Esophagus muscularis mucosa (tissue), 4 donors: ENCODE results near the gene VPS9D1. TPM values are rescaled to one million over a fixed set of nuclear protein-coding genes. Genes with fewer than 3 reads are reported as not detected.

Source experiments
- DNase-seq: peaks from one replicate; pipeline ENCODE4 v3.0.0-alpha.2; 2017; ENCODE audit errors: extremely low spot score
- H3K27ac ChIP-seq, 4 donors: fragments of 200-600 bp; sonication (generic); replicated peaks in 1 of 4; 1 replicate in 3 of 4; 2 replicates in 1 of 4; pipeline ENCODE4 v1.5.1; 2016 to 2019; ENCODE audit warnings: mild to moderate bottlenecking in 1 of 4
- H3K27me3 ChIP-seq, 4 donors: fragments of 200-600 bp; sonication (generic); one replicate each; pipeline versions ENCODE4 v1.5.1 to v1.6.0; 2016 to 2019
- H3K36me3 ChIP-seq, 4 donors: fragments of 200-600 bp; sonication (generic); one replicate each; pipeline ENCODE4 v1.5.1; 2016 to 2019
- H3K4me1 ChIP-seq, 4 donors: fragments of 200-600 bp; sonication (generic); one replicate each; pipeline ENCODE4 v1.5.1; 2016 to 2019
- H3K4me3 ChIP-seq, 4 donors: fragments of 200-600 bp; sonication (generic); 1 replicate in 2 of 4; 2 replicates in 2 of 4; pipeline ENCODE4 v1.5.1; 2016 to 2019; ENCODE audit warnings: mild to moderate bottlenecking in 4 of 4, moderate library complexity in 1 of 4
- H3K9me3 ChIP-seq, 4 donors: fragments of 200-600 bp; sonication (generic); 1 replicate in 3 of 4; 2 replicates in 1 of 4; pipeline ENCODE4 v1.5.1; 2016 to 2019
- CTCF ChIP-seq, 3 experiments: fragments of 200-600 bp in 2 of 3; fragments of 450-650 bp in 1 of 3; sonication (generic) in 2 of 3; IDR thresholded peaks; one replicate each; pipeline ENCODE4 v1.5.1; 2017 to 2019; ENCODE audit warnings: antibody characterized with exemption in 3 of 3, mild to moderate bottlenecking in 2 of 3, moderate library complexity in 1 of 3
- EP300 ChIP-seq: sonication (generic); formaldehyde crosslinking; IDR thresholded peaks from one replicate; pipeline ENCODE4 v1.6.1; 2017; ENCODE audit warnings: antibody characterized with exemption
- POLR2A ChIP-seq: fragments of 450-650 bp; IDR thresholded peaks from one replicate; pipeline ENCODE4 v1.6.1; 2017; ENCODE audit warnings: antibody characterized with exemption, moderate library complexity, mild to moderate bottlenecking, low read depth
- POLR2AphosphoS5 ChIP-seq, 2 donors: sonication (generic); formaldehyde crosslinking; IDR thresholded peaks; one replicate each; pipeline ENCODE4 v1.6.1; 2017; ENCODE audit warnings: antibody characterized with exemption in 2 of 2
- WGBS: methylation state at CpG from one replicate; pipeline ENCODE4 v1.1.5; 2018; 5-methylcytosine and 5-hydroxymethylcytosine counted together
- intact Hi-C: fragments of 100-400 bp; cut with DNase I; formaldehyde crosslinking; loops from one replicate; pipeline ENCODE4 v1.15.1; 2023
- total RNA-seq, 4 donors: library from RNA; depleted of rRNA; stranded (reverse); fragments of >200 nt; gene quantifications; one replicate each; pipeline versions ENCODE4 v1.1.0 to v1.2.1, GENCODE V29; 2016

The VPS9D1 gene
- total RNA-seq, 4 donors from 2014 or later: 4.6 to 10.2 (median 7.1) TPM

GRCh38 chr16:89738538-89739317 is 18.0 kb upstream of the VPS9D1 start:
- 82% methylated on average over 17 of the region's 20 CpGs for WGBS
- Histone ChIP-seq H3K27ac (no peak overlapping the region), H3K36me3 (peaks cover 57 to 82% (median 74%) of the 10 kb centered on the region in 4 donors), H3K4me3 (no peak overlapping the region), H3K9me3 (no peaks in the 10 kb centered on the region), H3K27me3 (no peaks in the 10 kb centered on the region), H3K4me1 (no peaks in the 10 kb centered on the region)
- intact Hi-C loops: no loop called here
- TF ChIP-seq POLR2A: no peak
- TF ChIP-seq POLR2AphosphoS5 (IDR thresholded peaks at IDR 0.05): no peak
- TF ChIP-seq CTCF (IDR thresholded peaks at IDR 0.05): no peak
- no peak for DNase-seq

- Histone ChIP-seq H3K9me3 (no peaks in the 10 kb centered on the region), H3K27ac (no peak overlapping the region), H3K36me3 (peaks cover 64 to 89% (median 81%) of the 10 kb centered on the region in 4 donors), H3K4me1 (no peaks in the 10 kb centered on the region), H3K27me3 (no peaks in the 10 kb centered on the region), H3K4me3 (no peak overlapping the region)
- DNase-seq: no peak
- WGBS: 85% methylated on average over 8 of the region's 14 CpGs
- no peak for TF ChIP-seq POLR2AphosphoS5 (IDR thresholded peaks at IDR 0.05)
- no peak for TF ChIP-seq EP300
- TF ChIP-seq POLR2A: no peak
- no peak for TF ChIP-seq CTCF (IDR thresholded peaks at IDR 0.05)
- intact Hi-C loops: no loop called here
These were observed 17.3 kb upstream of the VPS9D1 start for GRCh38 chr16:89738072-89738377.

- intact Hi-C loops: no loop called here
- WGBS: 94% methylated on average over 20 of the region's 20 CpGs
- Histone ChIP-seq H3K4me1 (no peaks in the 10 kb centered on the region), H3K9me3 (no peaks in the 10 kb centered on the region), H3K4me3 (no peak overlapping the region), H3K27me3 (no peaks in the 10 kb centered on the region), H3K36me3 (peaks cover 66 to 94% (median 86%) of the 10 kb centered on the region in 4 donors), H3K27ac (no peak overlapping the region)
- TF ChIP-seq CTCF (IDR thresholded peaks at IDR 0.05): no peak
- no peak for TF ChIP-seq POLR2A
- no peak for TF ChIP-seq POLR2AphosphoS5 (IDR thresholded peaks at IDR 0.05)
- no peak for TF ChIP-seq EP300
- no peak for DNase-seq
These were observed 16.8 kb upstream of the VPS9D1 start for GRCh38 chr16:89737341-89738071.

- H3K27ac ChIP-seq: no peak overlapping the region
- no peaks in the 10 kb centered on the region for H3K4me1 ChIP-seq
- no peak for DNase-seq
- H3K27me3 ChIP-seq: no peaks in the 10 kb centered on the region
- TF ChIP-seq POLR2AphosphoS5 (IDR thresholded peaks at IDR 0.05) (no peak), EP300 (no peak), POLR2A (no peak), CTCF (IDR thresholded peaks at IDR 0.05) (no peak)
- intact Hi-C loops: no loop called here
- WGBS: 100% methylated on average over 3 of the region's 3 CpGs
- no peak overlapping the region for H3K4me3 ChIP-seq
- peaks cover 75 to 100% (median 96%) of the 10 kb centered on the region in 4 donors for H3K36me3 ChIP-seq
- H3K9me3 ChIP-seq: no peaks in the 10 kb centered on the region
These were observed 15.9 kb upstream of the VPS9D1 start for GRCh38 chr16:89736554-89736953.
